HG02852 (cell line): ENCODE data around the gene FAM163B.

ENCODE experiments used
- ATAC-seq: cut with Tn5 transposase; IDR thresholded peaks from one replicate; pipeline ENCODE4 v1.9.1; 2021; ENCODE audit warnings: mild to moderate bottlenecking, moderate library complexity; ENCODE audit not compliant: unreplicated experiment

The FAM163B gene

GRCh38 chr9:133601746-133602145, 7.4 kb downstream of the FAM163B start:
- ATAC-seq: no peak

- ATAC-seq: no peak
Observed at GRCh38 chr9:133600739-133601138, 8.4 kb downstream of the FAM163B start.

GRCh38 chr9:133599470-133600173, 9.6 kb downstream of the FAM163B start:
- no peak for ATAC-seq

DNA sequence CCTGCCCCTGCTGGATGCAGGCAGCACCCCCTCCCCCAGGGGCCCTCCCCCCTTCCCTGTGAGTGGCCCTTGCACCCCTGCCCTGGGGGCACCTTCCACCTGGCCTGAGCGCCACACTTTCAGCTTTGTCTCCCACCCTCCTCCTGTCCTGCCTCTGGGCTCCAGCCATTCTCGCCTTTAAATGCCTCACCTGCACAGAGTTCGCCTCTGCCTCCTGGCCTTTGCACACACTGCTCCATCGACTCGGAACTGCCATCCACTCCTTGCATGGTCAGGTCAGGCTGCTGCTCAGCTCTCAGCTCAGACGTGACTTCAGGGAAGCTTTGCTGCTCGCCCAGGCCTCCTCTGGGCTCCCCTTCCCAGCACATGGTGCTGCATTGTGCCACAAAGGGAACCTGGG, 10.2 kb downstream of the FAM163B start:
- no peak for ATAC-seq

DNA sequence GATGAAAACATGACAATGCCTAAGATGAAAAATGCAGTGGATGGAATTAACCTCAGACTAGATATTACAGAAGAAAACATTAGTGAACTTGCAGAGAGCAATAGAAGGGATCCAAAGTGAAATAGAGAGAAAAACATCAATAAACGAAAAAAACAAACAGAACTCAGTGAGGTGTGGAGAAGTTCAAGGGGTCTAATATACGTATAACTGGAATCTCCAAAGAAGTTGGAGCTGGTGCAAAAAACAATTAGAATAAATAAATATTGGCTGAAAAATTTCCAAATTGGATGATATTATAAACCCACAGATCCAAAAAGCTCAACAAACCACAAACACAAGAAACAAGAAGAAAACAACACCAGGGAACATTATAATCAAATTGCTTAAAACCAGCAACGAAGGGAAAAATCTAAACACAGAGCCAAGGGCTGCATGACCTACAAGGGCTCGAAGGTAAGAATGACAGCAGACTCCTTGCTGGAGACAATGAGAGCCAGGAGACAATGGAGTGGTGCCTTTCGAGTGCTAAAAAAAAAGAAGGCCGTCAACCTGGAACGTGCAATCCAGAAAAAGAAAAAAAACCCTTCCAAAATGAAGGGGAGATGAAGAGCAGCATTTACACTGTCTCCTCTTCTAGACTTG, 11.8 kb downstream of the FAM163B start:
- ATAC-seq: no peak

GRCh38 chr9:133595910-133596309, 13.3 kb downstream of the FAM163B start:
- ATAC-seq: no peak

- no peak for ATAC-seq
Observed at GRCh38 chr9:133594310-133594709, 14.9 kb downstream of the FAM163B start.

DNA sequence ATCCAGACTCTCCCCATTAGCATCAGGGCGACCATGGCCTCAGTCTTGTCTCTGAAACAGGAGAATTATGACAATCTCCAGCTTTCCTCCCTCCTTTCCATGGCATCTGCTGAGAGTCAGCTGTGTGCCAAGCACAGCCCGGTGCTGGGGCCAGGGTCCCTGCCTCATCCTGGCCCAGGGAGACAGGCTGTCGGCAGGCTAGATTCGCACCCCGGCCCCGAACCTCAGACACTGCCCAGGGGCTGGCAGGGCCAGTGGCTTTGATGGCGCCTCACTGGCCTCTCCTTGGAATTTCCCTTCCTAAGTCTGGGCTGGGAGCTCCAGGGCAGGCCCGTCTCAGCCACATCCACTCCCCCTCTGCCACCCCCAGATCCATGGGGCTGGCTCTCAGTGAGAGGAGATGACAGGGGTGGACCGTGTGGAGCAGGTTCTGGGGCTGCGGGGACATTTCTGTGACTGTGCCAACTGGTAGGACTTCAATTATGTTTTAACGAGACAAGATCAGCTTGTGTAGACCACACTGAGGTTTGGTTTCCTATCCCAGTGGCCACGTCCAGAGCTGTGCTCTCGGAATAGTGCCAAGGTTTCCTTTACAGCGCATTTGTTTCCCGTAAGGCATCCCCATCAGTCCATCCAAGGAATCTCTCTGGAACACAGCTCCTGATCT, 15.5 kb downstream of the FAM163B start:
- no peak for ATAC-seq

GRCh38 chr9:133592731-133593409, 16.3 kb downstream of the FAM163B start:
- no peak for ATAC-seq

GRCh38 chr9:133591985-133592384, 17.2 kb downstream of the FAM163B start:
- no peak for ATAC-seq

GRCh38 chr9:133591116-133591910, 17.9 kb downstream of the FAM163B start:
- no peak for ATAC-seq

GRCh38 chr9:133590231-133590855, 18.8 kb downstream of the FAM163B start:
- no peak for ATAC-seq

DNA sequence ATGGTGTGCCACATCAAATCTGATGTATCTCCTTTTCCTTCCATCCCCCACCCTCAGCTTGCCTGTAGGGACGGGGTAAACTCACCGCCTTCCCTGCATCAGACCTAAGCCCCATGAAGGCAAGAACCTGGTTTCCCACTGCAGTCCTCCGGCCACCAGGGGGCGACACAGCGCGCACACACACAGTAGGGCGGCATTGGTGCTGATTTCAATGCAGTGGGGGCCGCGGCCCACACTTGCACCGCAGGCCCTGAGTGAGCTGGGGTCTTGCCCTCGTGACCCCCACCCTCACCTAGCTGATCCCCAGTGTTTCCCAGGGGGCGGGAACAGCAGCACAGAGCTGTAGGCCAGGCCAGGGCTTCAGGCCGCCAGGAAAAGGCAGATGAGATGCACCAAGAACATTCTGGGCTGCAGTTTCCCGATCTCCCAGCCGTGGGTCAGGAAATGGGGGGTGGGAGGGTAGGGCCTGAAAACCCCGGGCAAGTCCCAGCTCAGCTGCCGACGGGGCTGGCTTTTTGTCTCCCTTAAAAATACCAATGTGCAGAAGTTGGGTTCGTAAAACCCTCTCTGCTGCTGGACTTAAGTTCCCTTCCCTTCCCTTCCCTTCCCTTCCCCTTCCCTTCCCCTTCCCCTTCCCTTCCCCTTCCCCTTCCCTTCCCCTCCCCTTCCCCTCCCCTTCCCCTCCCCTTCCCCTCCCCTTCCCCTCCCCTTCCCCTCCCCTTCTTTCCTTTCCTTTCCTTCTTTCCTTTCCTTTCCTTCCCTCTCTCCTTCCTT, 19.5 kb downstream of the FAM163B start:
- ATAC-seq: no peak

DNA sequence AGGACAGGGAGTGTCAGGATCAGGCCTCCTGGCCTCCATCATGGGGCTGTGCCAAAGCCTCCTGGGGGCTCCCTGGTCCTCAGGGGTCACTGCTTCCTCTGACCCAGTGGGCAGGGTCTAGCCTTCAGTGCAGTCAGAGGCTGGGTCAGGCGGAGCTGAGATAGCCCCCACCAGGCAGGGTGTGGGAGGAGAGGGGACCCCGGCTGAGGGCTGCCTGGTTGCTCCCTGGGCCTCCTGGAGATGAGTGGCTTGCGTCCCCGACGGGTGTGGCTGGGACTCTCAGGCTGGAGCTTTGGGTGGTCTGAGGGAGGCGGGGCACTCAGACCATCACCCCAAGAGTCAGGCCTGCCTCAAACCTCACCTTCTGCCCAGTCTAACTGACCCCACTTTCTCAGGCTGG, 21.7 kb downstream of the FAM163B start:
- no peak for ATAC-seq

DNA sequence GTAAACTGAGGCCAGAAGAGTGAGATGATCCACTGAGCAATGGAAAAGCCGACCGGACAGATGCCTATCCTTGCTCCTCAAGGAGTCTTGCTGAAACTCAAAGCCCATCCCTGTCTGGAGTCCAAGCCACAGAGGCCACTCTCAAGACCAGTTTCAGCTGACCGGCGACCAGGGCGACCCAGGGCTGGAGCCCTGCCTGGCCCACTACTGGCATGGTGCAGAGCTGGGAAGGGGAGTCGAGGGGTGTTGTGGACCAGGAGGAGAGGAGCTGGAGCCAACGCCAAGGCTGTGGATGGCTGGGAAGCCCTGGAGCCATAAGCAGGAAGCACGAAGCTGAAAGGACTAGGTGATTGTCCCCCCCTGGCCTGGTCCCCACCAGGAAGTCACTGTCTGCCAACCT, 22.1 kb downstream of the FAM163B start:
- no peak for ATAC-seq

DNA sequence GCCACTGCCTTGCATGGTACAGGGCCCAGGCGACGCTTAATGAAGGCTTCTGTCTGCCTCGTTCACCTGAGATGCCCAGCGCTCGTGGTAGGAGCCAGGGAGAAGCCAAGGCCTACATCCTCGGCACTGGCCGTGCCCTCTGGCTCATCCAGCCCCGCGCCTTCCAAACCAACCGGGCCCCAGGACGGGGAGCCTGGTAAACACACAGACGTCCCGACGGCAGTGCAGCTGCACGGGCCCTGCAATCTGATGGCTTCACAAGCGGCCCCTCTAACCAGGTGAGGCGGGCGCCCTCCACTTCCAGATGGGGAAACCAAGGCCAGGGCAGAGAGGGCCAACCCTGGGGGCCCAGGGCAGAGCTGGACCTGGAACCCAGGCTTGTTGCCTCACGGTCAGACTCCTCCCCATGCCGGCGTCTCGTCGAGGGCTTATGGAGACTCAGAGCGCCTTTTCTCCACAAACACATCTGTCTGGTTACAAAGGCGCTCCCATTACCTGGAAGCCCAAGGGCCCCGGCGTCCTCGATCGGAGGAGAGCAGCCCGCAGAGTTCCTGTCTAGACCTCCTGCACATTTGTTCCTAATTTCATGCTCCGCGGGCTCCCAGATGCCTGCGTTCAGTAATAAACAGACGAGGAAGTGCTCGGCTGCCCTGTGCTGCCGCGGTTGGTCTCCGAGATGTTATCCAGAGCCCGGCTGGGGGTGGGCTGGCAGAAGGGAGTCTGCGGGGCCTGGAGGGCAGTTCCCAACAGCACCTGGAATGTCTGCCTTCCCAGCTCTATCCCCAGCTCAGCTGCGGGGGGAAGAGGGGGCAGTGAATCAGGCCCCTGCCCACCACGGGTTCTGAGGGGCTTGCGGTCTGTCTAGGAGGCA, 23.5 kb downstream of the FAM163B start:
- no peak for ATAC-seq

- ATAC-seq: no peak
Observed at GRCh38 chr9:133584559-133585476, 24.4 kb downstream of the FAM163B start.

DNA sequence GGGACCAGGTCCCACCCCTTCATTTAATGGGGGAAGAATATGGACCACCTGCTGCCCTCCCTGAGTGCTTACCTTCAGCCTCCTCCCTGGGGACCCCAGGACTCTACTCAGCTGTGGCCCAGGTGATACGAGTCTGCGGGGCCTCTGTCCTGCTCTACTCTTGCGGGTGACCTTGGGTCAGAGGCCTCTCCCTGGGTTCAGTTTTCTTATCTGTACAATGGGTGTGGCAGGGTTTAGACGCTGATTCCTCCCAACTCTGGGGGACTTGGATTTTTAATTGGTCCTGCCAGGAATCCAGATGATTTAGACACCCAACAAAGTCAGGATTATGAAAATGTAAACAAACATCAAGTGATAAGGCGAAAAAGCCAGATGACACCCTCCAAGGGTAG, 25.0 kb downstream of the FAM163B start:
- no peak for ATAC-seq
